Measurements from ENCODE around the gene ATP2A1.
"Not testable (repeated sequence)": the region's sequence is repeated elsewhere in the genome, so short reads cannot be mapped to it uniquely, and the experiment has no call there.

The ATP2A1 gene

GRCh38 chr16:28882551-28883160, 4.4 kb downstream of the ATP2A1 start:
- DNase-seq (ENCODE audit: low read depth): no peak

- no peak for DNase-seq (ENCODE audit: low read depth)
Observed at GRCh38 chr16:28883221-28883996, 5.1 kb downstream of the ATP2A1 start.

- DNase-seq (ENCODE audit: low read depth): no peak
Observed at GRCh38 chr16:28884045-28884444, 5.8 kb downstream of the ATP2A1 start.

- DNase-seq (ENCODE audit: low read depth): no peak
Observed at GRCh38 chr16:28886945-28887344, 8.7 kb downstream of the ATP2A1 start.

- DNase-seq (ENCODE audit: low read depth): not testable (repeated sequence)
Observed at GRCh38 chr16:28890355-28890754, 12.1 kb downstream of the ATP2A1 start.

GRCh38 chr16:28891964-28892890, 13.9 kb downstream of the ATP2A1 start:
- no peak for DNase-seq (ENCODE audit: low read depth)

- DNase-seq (ENCODE audit: low read depth): no peak
Observed at GRCh38 chr16:28893291-28893690, 15.0 kb downstream of the ATP2A1 start.

- no peak for DNase-seq (ENCODE audit: low read depth)
Observed at GRCh38 chr16:28895609-28896008, 17.3 kb downstream of the ATP2A1 start.

- no peak for DNase-seq (ENCODE audit: low read depth)
Observed at GRCh38 chr16:28897826-28898225, 19.5 kb downstream of the ATP2A1 start.

- no peak for DNase-seq (ENCODE audit: low read depth)
Observed at GRCh38 chr16:28898266-28898665, 20.0 kb downstream of the ATP2A1 start.

- no peak for DNase-seq (ENCODE audit: low read depth)
Observed at GRCh38 chr16:28898942-28899341, 20.7 kb downstream of the ATP2A1 start.

- no peak for DNase-seq (ENCODE audit: low read depth)
Observed at GRCh38 chr16:28899882-28900590, 21.7 kb downstream of the ATP2A1 start.

- no peak for DNase-seq (ENCODE audit: low read depth)
Observed at GRCh38 chr16:28900601-28901000, 22.3 kb downstream of the ATP2A1 start.

- no peak for DNase-seq (ENCODE audit: low read depth)
Observed at GRCh38 chr16:28901862-28902261, 23.6 kb downstream of the ATP2A1 start.

GRCh38 chr16:28902909-28903308, 24.6 kb downstream of the ATP2A1 start:
- DNase-seq (ENCODE audit: low read depth): no peak

GRCh38 chr16:28903344-28904042, 25.2 kb downstream of the ATP2A1 start:
- DNase-seq (ENCODE audit: low read depth): no peak

GRCh38 chr16:28904363-28904762, 26.1 kb downstream of the ATP2A1 start:
- DNase-seq (ENCODE audit: low read depth): no peak

- DNase-seq (ENCODE audit: low read depth): no peak
Observed at GRCh38 chr16:28904828-28905227, 26.5 kb downstream of the ATP2A1 start.

- DNase-seq (ENCODE audit: low read depth): no peak
Observed at GRCh38 chr16:28905229-28905754, 27.0 kb downstream of the ATP2A1 start.

- no peak for DNase-seq (ENCODE audit: low read depth)
Observed at GRCh38 chr16:28905800-28906372, 27.6 kb downstream of the ATP2A1 start.

Data from stimulated activated CD8-positive, alpha-beta memory T cell treated with anti-CD3 and anti-CD28 coated beads, Interleukin-4, amount 100 ng/mL, for 24 hours (primary cell).